ENCODE results near the gene LANCL1.

- TF ChIP-seq ZMAT4 (CRISPR knock-in tag; IDR thresholded peaks at IDR 0.05) = no peak
- no peak for TF ChIP-seq CTCF (IDR thresholded peaks at IDR 0.05)
- no peak for TF ChIP-seq HMGA2 (CRISPR knock-in tag; IDR thresholded peaks at IDR 0.05)
- no peak for TF ChIP-seq KAT7 (CRISPR knock-in tag; IDR thresholded peaks at IDR 0.05; ENCODE audit: borderline replicate concordance)
- TF ChIP-seq PREB (CRISPR knock-in tag; IDR thresholded peaks at IDR 0.05; ENCODE audit: borderline replicate concordance) = no peak
These were observed 54.2 kb downstream of the LANCL1 start for GRCh38 chr2:210422366-210422765.
